Fibroblast of skin of back (primary cell): ENCODE results near the gene HS3ST5.
A peak's percentile ranks its signal among the peaks of the same experiment; 100 is the strongest.
"Not testable (repeated sequence)": the region's sequence is repeated elsewhere in the genome, so short reads cannot be mapped to it uniquely, and the experiment has no call there.

Source experiments
- DNase-seq: peaks from one replicate; pipeline ENCODE4 v3.0.0-alpha.2; 2013

Gene HS3ST5

GRCh38 chr6:114151064-114151690, 191.6 kb downstream of the HS3ST5 start:
- no peak for DNase-seq

GRCh38 chr6:114149182-114149581, 193.6 kb downstream of the HS3ST5 start:
- DNase-seq, result not testable (repeated sequence)

DNA sequence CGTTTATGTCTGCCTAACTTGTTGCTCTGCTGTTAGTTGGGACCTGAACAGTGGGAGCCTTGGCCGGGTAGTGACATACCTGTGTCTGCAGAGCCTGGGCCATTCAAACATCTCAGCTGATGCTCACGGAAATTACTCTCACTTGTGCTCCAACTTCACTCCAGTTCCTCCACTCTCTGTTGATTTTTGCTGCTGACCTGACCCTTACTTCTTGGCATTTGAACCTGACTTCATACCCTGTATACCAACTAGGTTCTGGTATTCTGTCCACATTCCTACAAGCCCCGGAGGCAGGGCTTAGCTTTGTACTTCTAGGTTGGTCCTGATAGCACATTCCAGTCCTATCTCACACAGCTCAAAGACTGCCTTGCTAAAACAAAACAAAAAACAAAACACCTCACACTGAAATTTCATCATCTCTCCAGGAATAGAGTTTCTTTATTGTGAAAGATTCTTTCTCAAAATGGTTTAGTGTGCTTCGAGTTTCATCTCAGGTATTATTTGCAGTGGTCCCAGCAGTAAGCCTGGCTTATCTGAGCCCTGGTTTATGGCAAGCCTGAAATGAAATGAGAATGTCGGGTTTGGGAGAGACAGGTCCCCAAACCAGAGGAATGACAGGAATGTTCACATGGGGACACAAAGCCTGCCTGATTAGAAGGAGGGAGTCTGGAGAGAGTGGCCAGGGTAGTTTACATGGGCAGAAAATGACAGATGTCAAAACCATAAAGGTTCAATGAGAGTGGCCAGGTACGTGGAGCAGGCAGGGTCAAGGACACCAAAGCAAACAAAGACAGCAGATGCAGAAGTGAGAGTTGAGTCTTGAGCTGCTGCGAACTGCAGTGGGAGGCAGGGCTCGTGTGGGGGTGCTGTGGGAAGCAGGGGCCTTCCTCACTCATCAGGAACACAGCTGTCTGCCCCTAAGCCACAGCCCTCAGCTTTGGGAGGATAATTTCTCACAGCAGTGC, 197.7 kb downstream of the HS3ST5 start:
- no peak for DNase-seq

DNA sequence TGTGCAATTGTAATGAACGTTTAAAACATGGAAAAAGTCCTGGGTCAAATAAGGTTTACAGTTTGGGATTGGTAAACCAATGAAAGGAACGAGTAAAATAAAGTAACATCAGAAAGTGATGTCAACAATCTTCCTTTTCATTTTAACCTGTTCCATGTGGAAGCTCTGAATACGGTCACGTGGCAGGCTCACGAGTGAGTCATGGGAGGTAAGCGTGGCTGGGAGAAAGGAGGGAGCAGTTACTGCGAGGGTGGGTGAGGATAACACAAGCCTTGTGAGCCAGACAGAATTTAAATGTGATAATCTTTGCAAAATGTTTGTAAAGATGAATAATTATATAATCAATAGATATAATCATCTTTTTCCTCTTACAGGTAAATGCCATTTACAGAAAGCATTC, 200.6 kb downstream of the HS3ST5 start:
- DNase-seq, result no peak

DNA sequence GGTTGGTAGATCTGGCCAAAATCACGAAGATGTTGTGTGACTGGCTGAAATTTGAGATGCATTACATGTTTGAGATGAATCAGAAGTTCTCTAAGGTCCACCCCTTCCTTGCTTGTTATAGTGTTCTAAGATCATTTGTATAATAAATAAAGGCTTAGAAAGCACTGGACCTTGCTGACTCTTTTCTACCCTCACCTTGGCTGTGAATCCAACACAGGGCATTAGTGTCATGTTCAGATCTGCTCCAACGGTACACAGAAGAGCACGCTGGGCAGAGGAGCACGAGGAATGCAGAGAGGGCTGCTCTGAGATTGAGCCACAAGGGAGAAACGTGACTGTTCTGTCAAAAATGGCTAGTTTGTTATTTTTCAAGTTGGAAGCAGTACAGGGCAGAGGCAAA, 202.4 kb downstream of the HS3ST5 start:
- DNase-seq, result peak; percentile 9

DNA sequence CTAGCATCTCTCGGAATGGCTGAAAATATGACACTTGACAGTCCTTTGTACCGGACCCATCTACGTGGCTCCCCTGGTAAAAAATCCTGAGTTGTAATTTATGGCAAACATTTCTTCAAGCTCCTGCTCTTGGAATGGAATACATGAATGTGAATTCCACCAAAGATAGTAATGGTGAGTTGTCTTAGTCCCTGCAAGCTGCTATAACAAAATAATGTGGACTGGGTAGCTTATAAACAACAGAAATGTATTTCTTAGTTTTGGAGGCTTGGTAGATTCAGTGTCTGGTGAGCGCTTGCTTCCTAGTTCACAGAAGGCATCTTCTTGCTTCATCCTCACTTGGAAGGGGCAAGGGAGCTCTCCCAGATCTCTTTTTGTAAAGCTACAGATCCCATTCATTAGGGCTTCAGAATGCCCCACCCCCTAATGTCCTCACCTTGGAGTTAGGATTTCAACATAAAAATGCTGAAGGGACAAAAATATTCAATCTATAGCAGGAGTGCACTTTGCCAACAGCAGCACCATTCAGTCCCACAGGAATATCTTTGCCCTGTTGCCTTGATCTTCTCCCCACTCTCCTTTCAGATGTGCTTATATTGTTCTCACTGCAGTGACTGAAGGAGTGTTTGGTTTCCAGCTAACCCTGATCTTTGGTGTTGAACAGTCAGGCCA, 204.1 kb downstream of the HS3ST5 start:
- no peak for DNase-seq

GRCh38 chr6:114135363-114135971, 207.4 kb downstream of the HS3ST5 start:
- no peak for DNase-seq

GRCh38 chr6:114133816-114134215, 209.0 kb downstream of the HS3ST5 start:
- DNase-seq, result no peak

GRCh38 chr6:114131945-114132344, 210.9 kb downstream of the HS3ST5 start:
- DNase-seq, result no peak

DNA sequence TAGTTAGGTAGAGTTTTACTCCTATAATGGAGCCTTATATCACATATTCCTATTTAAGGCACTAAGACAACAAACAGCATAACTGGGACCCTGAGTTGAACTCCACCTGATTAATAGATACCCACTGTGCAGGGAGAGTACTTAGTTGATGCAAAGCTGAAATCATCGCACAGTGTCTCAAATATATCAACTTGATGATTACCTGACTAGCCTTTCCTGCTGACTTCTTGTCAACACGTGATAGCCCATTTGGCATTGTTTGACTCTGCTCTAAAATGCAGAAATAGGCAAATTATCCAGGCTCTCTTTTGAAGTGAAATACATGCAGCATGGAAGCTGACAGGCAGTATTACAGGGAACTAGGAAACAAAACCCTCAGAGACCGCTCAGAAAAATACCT, 217.2 kb downstream of the HS3ST5 start:
- DNase-seq, result no peak

DNA sequence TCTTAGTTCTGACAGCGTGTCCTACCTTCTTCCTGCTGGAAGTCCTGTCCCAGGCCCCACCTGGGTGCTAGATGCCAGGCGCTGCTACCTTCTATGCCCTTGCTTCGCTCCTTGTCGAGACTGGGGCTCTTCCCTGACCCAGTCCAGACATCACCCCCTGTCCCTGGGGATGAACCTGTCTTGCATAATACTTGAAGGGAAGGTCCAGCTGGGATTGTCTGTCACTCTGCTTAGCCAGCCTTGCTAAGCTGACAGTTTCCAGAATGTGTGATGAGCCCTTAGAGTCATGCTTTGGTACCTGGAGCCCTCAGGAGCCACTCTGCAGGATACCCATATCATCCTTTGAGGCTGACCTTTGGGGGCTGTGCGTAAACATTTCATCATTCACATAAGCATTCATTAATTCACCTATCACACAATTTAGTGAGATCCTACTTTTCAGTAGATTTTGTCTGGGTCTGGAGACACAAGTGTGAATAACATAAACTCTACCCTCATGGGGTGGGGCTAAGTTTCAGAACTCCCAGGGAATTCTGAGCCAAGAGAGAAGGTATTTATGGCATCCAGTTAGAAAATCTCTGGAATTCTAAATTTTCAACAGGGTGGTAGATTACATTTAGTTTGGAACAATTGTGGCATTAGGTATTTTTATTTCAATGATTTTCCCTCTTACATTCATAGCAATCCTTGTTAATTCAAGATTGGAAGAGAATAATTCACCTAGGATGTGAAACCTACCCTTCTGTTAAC, 220.7 kb downstream of the HS3ST5 start:
- DNase-seq, result peak; percentile 55

- DNase-seq, result peak; percentile 4
Observed at GRCh38 chr6:114119056-114119455, 223.8 kb downstream of the HS3ST5 start.

- DNase-seq, result no peak
Observed at GRCh38 chr6:114115652-114116051, 227.2 kb downstream of the HS3ST5 start.

DNA sequence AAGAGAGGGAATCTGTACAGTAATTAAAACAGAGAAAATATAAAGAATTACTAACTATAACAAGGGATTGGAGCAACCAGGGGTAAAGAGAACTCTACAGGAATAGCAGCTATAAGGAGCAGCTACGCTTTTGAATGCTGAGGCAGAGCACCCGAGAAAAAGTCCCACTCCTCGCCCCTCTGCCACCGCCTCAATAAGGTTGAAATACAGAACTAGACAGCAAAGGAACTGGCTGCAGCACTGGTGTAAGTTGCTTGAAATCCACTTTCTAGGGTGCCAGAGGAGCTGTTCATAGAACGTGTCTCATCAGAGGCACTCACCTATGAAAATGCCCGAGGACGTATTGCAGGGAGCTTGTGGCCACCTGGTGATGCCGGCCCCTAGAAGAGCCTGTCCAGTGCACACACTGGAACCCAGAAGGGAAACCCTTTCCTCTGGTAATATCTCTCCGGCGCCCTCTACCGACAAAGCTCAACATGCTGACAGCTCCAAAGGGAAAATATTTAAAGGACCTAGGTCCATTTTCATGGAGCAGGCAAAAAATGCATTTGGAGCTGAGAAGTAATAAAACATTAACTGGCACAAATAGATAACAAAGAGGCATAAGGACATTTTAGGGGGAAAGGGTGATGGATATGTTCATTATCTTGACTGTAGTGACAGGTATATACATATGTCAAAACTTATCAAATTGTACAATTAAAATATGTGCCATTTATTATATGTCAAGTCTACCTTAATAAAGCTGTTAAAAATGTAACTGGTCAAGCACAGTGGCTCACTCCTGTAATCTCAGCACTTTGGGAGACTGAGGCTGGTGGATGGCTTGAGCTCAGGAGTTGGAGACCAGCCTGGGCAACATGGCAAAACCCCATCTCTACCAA, 234.5 kb downstream of the HS3ST5 start:
- DNase-seq, result peak; percentile 72

DNA sequence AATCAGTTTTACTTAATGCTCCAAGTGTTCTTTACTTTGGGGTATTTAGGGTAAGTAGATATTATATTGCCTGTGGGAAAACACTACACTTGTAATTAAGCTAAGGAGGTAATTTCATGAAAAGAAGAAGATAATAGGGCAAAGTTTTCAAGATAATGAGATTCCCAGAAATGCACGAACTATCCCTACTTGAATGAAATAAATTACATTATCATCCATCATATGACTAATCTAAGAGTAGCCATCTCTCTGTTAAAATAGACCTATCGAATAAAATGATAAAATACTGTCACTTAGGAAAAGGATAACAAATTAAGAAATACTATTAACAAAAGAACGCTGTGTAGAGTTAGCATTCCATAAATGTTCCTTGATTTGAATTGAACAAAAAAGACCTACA, 236.8 kb downstream of the HS3ST5 start:
- no peak for DNase-seq

DNA sequence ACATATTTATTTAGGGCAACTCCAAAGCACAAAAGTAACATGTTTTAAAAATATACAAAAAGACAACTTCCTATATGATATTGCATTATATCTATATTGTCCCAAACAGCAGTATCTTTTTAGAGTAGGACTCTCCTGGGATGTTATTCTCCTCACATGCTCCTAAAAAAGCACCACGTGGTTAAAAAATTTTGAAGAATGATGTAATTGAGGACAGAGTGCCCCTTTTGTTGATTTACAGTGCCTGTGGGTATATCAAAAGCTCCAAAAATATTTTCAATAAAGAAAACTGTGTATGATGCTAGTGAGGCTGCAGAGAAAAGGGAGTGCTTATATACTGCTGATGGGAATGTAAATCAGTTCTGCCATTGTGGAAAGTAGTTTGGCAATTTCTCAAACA, 241.6 kb downstream of the HS3ST5 start:
- no peak for DNase-seq

DNA sequence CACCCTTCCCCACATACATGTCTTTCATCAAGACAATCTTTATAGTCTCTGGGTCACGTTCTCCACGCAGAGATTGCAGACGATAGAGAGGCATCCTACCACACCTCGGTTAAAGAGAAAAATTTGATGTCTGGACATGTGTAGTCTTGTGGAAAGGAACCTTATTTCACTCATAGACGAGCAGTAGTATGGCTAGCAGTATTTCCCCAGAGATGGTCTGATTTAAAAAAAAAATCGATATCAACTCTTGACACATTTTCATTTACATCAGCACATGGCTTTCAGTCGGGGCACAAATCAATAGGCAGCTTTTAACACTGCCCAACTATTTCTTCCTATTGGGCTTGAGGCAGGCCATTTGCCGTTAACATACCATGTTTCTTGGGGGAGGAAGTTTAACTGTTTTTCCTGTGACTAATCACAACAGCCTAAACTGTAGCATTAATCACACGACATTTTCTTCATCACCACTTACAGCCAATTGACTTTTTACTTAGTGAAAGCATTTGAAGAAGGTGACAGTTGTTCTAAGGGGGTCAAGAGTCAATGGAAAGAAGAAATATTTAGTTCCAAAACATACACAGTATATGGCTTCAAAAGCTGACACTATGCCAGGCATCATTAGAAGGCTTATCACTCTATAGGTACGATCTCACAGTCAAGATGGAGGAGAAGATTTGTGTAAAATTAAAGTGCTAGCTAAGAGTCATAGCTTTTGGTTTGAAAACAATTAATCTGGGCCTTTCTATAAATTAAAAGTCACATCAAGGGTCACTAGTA, 242.4 kb downstream of the HS3ST5 start:
- DNase-seq, result peak; percentile 65

- DNase-seq, result peak; percentile 42
Observed at GRCh38 chr6:114096561-114097172, 246.2 kb downstream of the HS3ST5 start.

DNA sequence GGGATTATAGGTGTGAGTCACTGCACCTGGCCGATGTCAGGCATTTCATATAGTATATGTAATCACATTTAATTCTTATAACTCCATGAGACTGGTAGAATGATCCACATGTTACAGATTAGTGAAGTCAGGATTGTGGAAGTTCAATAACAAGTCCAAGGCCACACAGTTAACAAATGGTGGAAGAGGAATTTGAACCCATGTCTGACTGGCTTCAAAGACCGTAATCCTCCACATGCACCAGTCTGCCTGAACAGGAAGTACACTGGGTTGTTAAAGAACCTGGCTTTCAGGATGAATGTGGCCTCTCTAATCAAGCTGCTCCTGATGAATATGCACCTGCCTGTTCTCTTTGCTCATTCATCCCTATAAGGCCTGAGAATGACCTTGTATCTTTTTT, 249.9 kb downstream of the HS3ST5 start:
- DNase-seq, result no peak

- DNase-seq, result peak; percentile 25
Observed at GRCh38 chr6:114090626-114091025, 252.2 kb downstream of the HS3ST5 start.
